HG03139 (cell line): ENCODE data around the gene TBC1D30.
"Not testable (repeated sequence)": the region's sequence is repeated elsewhere in the genome, so short reads cannot be mapped to it uniquely, and the experiment has no call there.

Experiments used
- ATAC-seq: cut with Tn5 transposase; IDR thresholded peaks from one replicate; pipeline ENCODE4 v1.9.1; 2021; ENCODE audit not compliant: unreplicated experiment

TBC1D30 gene, protein sequence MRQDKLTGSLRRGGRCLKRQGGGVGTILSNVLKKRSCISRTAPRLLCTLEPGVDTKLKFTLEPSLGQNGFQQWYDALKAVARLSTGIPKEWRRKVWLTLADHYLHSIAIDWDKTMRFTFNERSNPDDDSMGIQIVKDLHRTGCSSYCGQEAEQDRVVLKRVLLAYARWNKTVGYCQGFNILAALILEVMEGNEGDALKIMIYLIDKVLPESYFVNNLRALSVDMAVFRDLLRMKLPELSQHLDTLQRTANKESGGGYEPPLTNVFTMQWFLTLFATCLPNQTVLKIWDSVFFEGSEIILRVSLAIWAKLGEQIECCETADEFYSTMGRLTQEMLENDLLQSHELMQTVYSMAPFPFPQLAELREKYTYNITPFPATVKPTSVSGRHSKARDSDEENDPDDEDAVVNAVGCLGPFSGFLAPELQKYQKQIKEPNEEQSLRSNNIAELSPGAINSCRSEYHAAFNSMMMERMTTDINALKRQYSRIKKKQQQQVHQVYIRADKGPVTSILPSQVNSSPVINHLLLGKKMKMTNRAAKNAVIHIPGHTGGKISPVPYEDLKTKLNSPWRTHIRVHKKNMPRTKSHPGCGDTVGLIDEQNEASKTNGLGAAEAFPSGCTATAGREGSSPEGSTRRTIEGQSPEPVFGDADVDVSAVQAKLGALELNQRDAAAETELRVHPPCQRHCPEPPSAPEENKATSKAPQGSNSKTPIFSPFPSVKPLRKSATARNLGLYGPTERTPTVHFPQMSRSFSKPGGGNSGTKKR

DNA sequence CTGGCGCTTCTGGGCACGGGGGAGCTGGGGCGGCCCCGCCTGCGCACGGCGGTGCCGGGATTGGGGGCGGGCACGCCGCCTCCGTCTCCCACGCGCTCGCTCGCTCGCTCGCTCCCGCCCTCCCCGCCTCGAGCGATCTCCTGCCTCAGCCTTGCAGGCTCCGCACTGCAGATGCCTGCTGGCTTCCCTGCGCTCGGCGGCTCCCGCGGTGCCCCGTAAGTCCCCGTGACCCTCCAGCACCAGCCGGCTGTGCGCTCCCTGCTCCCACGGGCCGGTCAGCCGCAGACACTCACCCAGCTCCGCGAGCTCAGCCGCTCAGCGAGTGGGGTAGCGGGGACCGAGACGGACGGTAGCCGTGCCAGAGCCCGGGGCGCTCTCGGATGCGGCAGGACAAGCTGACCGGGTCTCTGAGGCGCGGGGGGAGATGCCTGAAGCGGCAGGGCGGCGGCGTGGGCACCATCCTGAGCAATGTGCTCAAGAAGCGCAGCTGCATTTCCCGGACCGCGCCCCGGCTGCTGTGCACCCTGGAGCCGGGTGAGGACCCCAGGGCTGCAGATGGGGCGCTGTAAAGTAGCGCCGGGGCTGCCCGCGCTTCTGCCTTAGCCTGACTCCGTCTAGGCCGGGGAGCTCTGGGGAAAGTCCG lies at the start of gene TBC1D30:
TBC1D30 (plus strand) TSS at position 148 of the 643 bp plus-strand sequence; CDS start at position 381, 233 bp downstream.
- no peak for ATAC-seq

DNA sequence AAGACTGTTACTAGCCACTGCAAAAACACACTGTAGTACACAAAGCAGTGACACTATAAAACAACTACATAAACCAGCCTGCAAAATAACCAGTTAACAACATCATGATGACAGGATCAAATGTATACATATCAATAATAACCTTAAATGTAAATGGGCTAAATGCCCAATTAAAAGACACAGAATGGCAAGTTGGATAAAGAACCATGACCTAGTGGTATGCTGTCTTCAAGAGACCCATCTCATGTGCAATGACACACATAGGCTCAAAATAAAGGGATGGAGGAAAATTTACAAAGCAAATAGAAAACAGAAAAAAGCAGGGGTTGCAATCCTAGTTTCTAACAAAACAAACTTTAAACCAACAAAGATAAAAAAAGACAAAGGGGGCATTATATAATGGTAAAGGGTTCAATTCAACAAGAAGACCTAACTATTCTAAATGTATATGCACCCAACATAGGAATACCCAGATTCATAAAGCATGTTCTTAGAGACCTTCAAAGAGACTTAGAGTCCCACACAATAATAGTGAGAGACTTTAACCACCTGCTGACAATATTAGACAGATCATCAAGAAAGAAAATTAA lies 49.2 kb upstream of the TBC1D30 start:
- not testable (repeated sequence) for ATAC-seq

DNA sequence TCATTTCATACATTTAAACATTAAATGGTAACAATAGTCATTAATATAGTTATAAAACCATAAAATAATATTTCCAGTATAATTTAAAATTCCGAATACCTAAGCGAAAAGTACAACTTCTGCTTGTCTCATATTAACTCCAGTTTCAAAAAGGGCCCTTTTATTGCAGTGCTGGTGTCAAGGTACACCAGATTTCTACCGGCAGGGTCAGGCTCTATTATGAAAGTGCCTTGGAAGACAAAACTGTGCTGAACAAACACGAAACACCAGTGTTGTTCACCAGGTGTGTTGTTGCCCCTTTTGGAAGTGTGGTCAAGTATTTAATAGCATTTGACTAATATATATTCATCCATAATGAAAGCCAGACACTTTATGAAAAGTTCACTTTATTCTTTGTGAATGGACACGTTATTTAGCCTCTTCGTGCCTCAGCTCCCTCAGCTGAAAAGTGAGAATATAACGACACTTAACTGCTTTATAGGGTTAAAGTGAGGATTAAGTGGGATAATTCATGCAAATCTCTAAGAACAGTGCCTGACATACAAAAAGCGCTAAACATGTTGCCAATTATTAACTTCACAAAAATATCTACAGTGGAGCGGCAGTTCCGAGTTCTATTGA lies 45.0 kb upstream of the TBC1D30 start:
- no peak for ATAC-seq

DNA sequence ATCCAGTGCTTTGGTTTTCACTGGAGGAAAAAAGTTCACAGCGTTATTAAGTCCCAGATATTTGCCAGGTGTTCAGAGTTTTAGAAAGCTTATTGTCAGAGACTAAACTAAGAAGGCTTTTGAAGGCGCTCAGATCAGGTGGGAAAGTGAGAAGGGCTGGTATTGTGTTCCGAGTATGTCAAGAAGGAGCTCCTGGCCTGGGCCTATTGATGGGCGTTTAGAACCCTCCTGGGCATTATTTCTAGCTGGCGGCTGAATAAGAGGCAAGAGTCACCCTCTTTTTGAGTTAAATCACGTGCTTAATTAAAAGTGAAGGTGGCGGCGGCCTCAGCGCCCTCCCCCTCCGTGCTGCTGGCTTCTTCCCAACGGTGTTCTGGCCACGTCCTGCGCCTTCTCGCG lies 44.3 kb upstream of the TBC1D30 start:
- no peak for ATAC-seq

DNA sequence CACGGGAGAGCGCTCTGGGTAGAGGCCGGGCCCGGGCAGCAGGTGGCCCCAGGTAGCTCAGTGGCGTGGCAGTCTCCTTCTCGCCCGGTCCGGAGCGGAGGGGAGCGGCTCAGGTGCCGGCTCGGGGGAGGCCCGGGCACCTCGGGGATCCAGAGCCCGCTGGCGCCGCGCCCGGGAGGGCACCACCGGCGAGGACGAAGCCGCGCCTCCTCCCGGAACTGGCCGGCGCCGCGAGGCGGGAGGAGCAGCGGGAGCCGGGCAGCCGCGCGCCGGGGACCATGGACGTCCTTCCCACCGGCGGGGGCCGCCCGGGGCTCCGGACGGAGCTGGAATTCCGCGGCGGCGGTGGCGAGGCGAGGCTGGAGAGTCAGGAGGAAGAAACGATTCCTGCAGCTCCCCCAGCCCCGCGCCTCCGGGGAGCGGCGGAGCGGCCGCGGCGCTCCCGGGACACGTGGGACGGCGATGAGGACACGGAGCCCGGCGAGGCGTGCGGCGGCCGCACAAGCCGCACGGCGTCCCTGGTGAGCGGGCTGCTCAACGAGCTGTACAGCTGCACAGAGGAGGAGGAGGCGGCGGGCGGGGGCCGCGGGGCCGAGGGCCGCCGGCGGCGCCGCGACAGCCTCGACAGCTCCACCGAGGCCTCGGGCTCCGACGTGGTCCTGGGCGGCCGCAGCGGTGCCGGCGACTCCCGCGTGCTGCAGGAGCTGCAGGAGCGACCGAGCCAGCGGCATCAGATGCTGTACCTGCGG lies 43.7 kb upstream of the TBC1D30 start:
- ATAC-seq = no peak

DNA sequence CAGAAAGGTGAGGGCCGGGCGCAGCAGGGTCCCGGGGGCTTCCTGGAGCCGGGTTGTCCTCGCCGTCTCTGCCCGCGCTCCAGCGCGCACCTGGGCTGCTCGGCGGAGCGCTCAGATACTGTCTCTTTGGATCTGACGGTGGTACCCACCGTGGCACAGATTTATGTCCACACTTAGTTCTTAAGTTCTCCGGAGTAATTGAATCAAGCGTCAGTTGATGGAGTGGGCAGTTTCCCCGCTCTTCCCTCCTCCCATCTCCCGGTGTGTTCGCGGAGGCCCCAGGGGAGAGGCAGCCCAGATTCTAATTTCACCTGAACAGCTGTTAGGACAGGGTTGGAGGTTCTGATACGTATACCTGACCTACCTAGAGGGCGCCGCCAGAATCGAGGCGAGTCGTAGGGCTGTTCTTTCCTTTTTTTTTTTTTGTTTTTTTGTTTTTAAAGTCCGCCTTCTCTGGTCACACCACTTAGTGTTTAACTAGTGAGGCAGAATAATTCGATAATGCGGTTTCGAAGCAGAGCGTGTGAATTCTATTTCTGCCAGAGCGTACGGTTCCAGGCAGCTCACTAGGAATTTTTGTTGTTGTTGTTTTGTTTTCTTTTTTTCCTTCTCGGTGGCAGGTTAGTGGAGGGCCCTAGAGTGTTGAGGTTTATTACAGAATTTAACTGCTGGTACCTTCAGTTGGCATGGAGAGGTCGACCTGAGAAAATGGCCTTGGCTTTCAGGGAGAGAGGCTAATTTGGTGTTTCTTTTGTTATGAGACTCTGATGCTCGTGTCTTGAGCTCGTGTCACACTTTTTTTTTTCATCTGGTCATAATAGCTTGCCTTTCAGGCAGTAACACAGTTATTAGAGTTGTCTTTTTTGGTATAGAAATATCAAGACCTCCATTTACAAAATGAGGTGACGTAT lies 42.9 kb upstream of the TBC1D30 start:
- no peak for ATAC-seq

DNA sequence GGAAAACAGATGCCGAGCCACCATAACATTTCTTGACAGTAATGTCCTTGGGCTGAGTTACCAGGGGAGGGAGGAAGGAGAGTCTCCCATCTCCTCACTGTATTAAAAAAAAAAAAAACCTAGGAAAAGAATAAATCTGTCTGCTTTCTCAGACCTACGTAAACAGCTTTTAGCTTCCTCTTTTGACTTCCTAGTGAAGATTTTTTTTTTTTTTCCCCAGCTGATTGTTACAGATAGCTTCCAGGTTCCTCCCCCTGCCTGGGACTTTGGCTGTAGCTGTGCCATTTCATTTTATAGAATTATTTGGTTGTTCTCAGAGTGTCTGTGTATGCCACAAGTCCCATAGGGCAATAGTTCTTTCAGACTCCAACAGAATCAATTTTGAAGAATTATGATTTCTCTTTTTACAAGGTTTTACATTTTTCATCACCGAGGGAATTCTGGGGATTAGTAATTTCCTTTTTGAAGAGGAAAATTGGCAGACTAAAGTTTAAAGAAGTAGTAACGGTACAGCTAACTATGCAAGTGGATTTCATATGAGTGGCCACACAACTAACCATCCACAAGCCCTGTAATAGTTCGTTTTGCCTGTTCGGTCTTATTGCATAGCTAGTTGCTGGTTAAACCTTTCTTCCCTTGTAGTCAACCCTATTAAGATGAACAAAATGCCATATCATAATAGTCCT lies 42.1 kb upstream of the TBC1D30 start:
- no peak for ATAC-seq

DNA sequence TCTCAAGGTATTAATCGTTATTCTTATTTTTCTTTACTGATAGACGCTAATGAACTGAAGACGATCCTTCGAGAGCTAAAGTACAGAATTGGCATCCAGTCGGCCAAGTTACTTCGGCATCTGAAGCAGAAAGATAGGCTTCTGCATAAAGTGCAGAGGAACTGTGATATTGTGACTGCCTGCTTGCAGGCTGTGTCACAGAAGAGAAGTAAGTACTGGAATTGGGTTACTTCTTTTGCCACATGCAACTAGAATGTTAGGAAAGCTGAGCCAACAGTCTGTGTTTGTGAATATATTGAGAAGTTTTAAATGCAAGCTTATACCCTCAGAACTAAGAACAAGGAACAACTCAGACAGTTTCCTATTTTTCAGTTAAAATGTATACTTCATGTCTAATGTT lies 38.6 kb upstream of the TBC1D30 start:
- no peak for ATAC-seq

DNA sequence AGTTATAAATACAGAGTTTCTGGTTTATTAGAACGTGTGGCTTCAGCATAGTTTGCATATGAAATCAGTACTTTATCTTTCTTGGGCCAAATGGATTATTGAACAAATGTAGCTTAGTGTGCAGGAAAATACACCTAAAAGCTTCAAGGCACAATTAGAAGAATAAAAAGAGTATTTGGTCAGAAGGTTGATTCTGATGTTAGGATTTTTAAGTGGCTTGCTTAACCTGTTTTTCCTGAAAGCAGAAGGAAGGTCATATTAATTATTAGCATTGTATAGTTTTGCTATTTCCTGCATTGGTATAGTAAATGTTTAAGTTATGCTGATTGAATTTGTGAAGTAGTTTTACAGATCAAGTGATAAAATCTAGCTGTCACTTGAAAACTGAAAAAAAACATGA lies 34.3 kb upstream of the TBC1D30 start:
- ATAC-seq = no peak

DNA sequence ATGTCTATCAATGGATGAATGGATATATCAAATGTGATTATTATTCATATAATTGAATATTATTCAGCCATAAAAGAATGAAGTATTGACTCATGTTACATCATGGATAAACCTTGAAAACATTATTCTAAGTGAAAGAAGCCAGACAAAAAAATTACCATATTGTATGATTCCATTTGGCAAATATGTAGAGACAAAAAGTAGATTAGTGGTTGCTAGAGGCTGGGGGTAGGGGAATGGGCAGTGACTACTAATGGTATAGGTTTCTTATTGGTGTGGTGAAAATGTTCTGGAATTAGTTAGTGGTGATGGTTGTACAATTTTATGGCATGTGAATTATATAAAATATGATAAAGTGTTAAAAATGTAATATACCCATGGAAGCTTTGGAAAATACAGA lies 33.4 kb upstream of the TBC1D30 start:
- ATAC-seq = no peak

DNA sequence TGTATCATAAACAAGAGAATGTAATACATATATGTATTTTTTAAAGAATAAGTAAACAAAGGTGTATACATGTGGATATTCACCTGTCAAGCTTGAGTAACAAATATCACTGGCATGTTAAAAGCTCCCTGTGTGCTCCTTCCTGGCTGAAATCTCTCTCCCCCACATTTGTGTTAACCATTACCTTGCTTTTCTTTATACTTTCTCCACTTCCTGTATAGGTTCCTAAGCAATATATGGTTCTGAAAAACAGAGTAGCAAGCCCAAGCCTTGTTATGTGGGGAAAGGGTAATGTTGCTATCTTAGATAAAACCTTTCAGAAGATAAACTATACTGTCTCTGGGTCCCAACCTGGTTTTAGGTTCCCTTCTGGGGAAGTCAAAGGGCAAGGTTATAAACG lies 32.3 kb upstream of the TBC1D30 start:
- ATAC-seq = no peak

DNA sequence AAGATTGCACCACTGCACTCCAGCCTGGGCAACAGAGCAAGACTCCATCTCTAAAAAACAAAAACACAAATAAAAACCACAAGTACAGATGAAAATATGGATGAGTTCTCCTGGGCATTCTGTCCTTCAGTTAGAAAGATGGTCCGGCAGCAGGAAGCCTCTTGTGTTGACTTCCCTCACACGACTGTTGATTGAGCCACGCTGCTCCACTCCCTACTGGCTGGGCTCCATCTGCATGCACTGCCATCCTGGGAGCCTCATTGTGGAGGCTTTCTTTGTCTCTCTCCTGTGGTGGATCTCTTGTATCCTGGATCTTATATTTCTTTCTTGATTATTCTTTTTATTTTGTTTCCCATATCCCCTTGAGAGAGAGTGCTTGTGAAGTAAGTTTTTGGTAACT lies 30.8 kb upstream of the TBC1D30 start:
- no peak for ATAC-seq

DNA sequence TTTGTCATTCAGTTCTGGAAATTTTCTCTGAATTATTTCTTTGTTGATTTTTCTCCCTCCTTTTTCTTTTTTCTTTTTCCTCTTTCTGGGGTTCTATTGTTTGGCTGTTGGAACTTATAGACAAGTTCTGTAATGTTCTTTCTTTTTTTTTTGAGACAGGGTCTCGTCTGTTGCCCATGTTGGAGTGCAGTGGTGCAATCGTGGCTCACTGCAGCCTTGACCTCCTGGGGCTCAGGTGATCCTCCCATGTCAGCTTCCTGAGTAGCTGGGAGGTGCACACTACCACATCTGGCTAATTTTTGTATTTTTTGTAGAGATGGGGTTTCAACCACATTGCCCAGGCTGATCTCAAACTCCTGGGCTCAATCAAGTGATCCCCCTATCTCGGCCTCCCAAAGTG lies 30.1 kb upstream of the TBC1D30 start:
- no peak for ATAC-seq

DNA sequence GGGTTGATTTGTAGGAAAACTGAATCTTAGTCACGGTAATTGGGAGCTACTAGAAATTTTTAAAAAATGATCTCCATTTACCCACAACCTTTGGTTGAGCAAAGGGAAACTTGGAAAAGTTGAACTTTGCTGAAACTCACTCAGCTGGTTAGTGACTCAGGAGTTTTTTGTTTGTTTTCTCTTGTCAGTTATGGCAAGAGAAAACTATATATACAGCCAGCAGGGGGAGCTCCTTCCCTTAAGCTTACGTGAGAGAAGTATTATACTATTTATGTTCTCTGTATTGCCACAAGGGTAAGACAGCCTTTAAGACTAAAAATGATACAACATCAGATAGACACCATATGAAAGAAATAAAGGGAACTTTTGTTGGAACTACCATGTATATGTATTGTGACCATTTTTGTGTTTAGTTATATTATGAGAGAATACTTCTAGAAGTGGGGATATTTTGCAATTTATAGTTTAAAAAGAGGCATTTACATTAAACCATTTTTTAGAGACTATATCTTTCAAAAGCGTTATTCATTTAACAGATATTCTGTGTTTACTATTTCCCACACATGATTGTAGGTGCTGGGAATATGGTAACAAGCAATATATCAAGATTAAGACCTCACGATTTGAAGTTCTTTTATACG lies 28.1 kb upstream of the TBC1D30 start:
- ATAC-seq = peak; percentile 84

DNA sequence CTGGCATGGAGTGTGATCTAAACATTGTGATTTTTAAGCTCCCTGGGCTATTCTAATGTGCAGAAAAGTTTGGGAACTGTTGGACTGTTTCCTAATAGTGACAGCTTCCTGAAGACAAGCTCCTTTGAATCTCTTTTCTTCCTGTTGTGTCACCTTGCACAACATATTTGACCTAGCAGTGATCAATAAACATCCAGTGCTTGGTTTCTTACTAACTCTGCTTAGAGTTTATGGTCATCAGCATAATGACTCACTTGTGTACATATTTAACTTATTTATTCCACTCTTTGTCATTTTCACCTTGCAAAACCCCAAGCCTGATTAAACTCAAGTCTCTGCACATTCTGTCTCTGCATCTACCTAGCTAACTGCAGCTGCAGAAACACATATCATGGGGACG lies 27.3 kb upstream of the TBC1D30 start:
- ATAC-seq = no peak

DNA sequence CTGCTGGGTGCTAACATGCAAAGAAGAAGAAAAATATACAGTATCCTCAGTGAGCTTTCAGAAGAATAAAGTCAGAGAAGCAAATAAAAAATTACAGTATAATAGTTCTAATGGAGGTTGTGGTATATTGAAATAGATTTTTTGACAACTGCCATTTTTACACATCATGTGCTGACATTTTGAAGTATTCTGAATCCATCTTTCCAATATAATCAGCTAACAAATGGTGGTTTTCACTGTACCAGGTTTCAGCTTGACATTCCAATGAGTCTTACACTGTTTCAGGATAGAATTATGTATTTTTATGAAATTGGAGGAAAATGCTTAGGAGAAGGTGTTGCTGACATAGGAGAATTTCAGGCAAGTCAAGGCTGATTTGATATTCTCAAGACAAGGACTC lies 26.3 kb upstream of the TBC1D30 start:
- no peak for ATAC-seq

DNA sequence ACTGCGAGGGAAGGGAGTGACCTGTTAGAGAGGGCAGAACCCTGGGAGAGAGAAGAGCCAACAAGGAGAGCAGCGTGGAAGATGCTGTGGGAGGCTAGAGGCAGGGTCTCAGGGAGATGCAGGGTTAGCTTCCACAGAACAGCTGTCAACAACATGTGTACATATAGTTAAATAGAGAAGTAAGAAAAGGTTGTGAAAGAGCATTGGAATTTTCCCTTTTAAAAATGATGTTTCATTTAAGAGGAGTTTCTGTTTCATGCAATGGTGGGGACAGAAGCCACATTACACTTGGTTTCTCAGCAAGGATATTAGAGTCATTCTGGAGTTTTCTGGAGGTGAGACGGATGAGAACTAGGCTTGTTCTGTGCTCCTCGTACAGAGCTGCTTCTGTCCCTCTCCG lies 23.8 kb upstream of the TBC1D30 start:
- no peak for ATAC-seq

DNA sequence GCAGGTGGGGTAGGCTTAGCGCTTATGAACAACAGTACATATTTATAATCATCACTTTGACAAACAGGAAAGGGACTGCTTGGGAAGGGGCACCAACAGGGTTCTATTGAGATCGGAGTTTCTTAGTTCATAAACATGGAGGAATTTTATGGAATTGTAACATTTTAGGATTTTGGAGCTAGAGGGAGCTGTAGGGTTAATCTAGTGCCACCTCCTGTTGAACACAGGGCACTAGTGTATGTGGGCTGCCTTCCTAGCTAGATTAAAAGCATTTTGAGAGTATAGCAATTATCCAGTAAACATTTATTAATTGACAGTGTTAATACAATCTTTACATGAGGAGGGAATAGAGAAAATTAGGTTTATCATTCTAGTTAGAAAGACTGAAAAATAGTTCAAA lies 23.1 kb upstream of the TBC1D30 start:
- no peak for ATAC-seq
